IMR-90 (cell line): ENCODE results near the gene SURF1. TPM values are rescaled to one million over a fixed set of nuclear protein-coding genes. Genes with fewer than 3 reads are reported as not detected.

ENCODE experiments used
- ATAC-seq: fragments of 200-7000 bp; cut with Tn5 transposase; 2 replicates; pipeline ENCODE4 v1.9.1; 2020; ENCODE audit warnings: low read depth, mild to moderate bottlenecking, moderate library complexity
- BruUV-seq: library from RNA; stranded (reverse); fragments of 400-500 nt; replicated peaks from 2 replicates; lab custom pipeline; 2021; lab: Mats Ljungman, UMichigan
- CTCF ChIA-PET: fragments of 300-600 bp; formaldehyde crosslinking; extraction: SDS; loops from one replicate; lab custom pipeline; 2021; ENCODE audit warnings: antibody characterized with exemption; lab: Yijun Ruan, JAX
- POLR2A ChIA-PET: fragments of 300-600 bp; sonication (Branson Sonifier 250); formaldehyde crosslinking; loops from one replicate; lab custom pipeline; 2022; ENCODE audit warnings: antibody characterized with exemption; ENCODE audit not compliant: unreplicated experiment; lab: Charles Lee
- DNase-seq: peaks from one replicate; pipeline ENCODE4 v3.0.0; 2013
- H2AFZ ChIP-seq: replicated peaks from 2 replicates; pipeline ENCODE3; 2013; ENCODE audit warnings: low read length, mild to moderate bottlenecking; ENCODE audit not compliant: poor library complexity
- H2AK5ac ChIP-seq: 2 replicates; pipeline ENCODE4 v1.6.1; 2013; ENCODE audit warnings: low read depth, low read length, inconsistent platforms
- H2AK9ac ChIP-seq: replicated peaks from 2 replicates; pipeline ENCODE3; 2013; ENCODE audit warnings: mild to moderate bottlenecking, low read depth, low read length, moderate library complexity; ENCODE audit not compliant: poor library complexity
- H2BK120ac ChIP-seq: 2 replicates; pipeline ENCODE4 v1.6.1; 2013; ENCODE audit warnings: low read depth, low read length, inconsistent platforms
- H2BK15ac ChIP-seq: 3 replicates; pipeline ENCODE4 v1.6.1; 2013; ENCODE audit warnings: low read depth, low read length, inconsistent platforms
- H2BK20ac ChIP-seq: 2 replicates; pipeline ENCODE4 v1.6.1; 2013; ENCODE audit warnings: low read depth, mild to moderate bottlenecking, inconsistent platforms, low read length, moderate library complexity
- H2BK5ac ChIP-seq: 2 replicates; pipeline ENCODE4 v1.6.1; 2013; ENCODE audit warnings: mild to moderate bottlenecking, low read depth, low read length, inconsistent platforms; ENCODE audit not compliant: poor library complexity, severe bottlenecking
- H3K14ac ChIP-seq: replicated peaks from 2 replicates; pipeline ENCODE4 v1.6.1; 2013; ENCODE audit warnings: low read depth, low read length, inconsistent platforms
- H3K18ac ChIP-seq: 2 replicates; pipeline ENCODE4 v1.6.1; 2013; ENCODE audit warnings: low read depth, low read length, control low read depth
- H3K23ac ChIP-seq: 2 replicates; pipeline ENCODE4 v1.6.1; 2013; ENCODE audit warnings: low read depth, low read length, inconsistent platforms
- H3K27ac ChIP-seq: 2 replicates; pipeline ENCODE4 v1.5.1; 2013; ENCODE audit warnings: mild to moderate bottlenecking, control low read depth, low read length; ENCODE audit not compliant: insufficient read depth
- H3K27me3 ChIP-seq: 2 replicates; pipeline ENCODE4 v1.6.1; 2013; ENCODE audit warnings: low read length; ENCODE audit not compliant: control insufficient read depth, insufficient read depth
- H3K36me3 ChIP-seq: 2 replicates; pipeline ENCODE4 v1.6.1; 2013; ENCODE audit warnings: low read length, mixed read lengths; ENCODE audit not compliant: control insufficient read depth, insufficient read depth
- H3K4ac ChIP-seq: 2 replicates; pipeline ENCODE4 v1.6.1; 2013; ENCODE audit warnings: low read depth, low read length, inconsistent platforms
- H3K4me1 ChIP-seq: 2 replicates; pipeline ENCODE4 v1.6.1; 2013; ENCODE audit warnings: low read length, mixed read lengths; ENCODE audit not compliant: control insufficient read depth, insufficient read depth
- H3K4me2 ChIP-seq: 2 replicates; pipeline ENCODE4 v1.6.1; 2013; ENCODE audit warnings: low read depth, mild to moderate bottlenecking, control low read depth, low read length, moderate library complexity
- H3K4me3 ChIP-seq: 2 replicates; pipeline ENCODE4 v1.5.1; 2013; ENCODE audit warnings: low read depth, mild to moderate bottlenecking, control low read depth, low read length, moderate library complexity; ENCODE audit not compliant: insufficient read depth
- H3K56ac ChIP-seq: 2 replicates; pipeline ENCODE4 v1.6.1; 2013; ENCODE audit warnings: low read length, inconsistent platforms; ENCODE audit not compliant: insufficient read depth; ENCODE audit errors: extremely low read depth
- H3K79me1 ChIP-seq, 2 experiments: 2 replicates each; pipeline ENCODE4 v1.6.1; 2013; ENCODE audit warnings: low read length in 2 of 2, inconsistent platforms in 1 of 2, low read depth in 1 of 2
- H3K9ac ChIP-seq: 2 replicates; pipeline ENCODE4 v1.6.1; 2013; ENCODE audit warnings: low read depth, low read length, control low read depth
- H3K9me1 ChIP-seq: 2 replicates; pipeline ENCODE4 v1.6.1; 2013; ENCODE audit warnings: low read length, inconsistent platforms; ENCODE audit not compliant: insufficient read depth
- H3K9me3 ChIP-seq: 2 replicates; pipeline ENCODE4 v1.6.1; 2013; ENCODE audit warnings: low read length; ENCODE audit not compliant: control insufficient read depth, insufficient read depth
- H4K20me1 ChIP-seq: 2 replicates; pipeline ENCODE4 v1.6.1; 2013; ENCODE audit warnings: low read length, inconsistent platforms; ENCODE audit not compliant: insufficient read depth
- H4K5ac ChIP-seq: 2 replicates; pipeline ENCODE4 v1.6.1; 2013; ENCODE audit warnings: mild to moderate bottlenecking, low read depth, low read length, control low read depth
- H4K8ac ChIP-seq, 2 experiments: 2 replicates each; pipeline ENCODE4 v1.6.1; 2013; ENCODE audit warnings: low read depth in 2 of 2, low read length in 2 of 2, control low read depth in 1 of 2, inconsistent platforms in 1 of 2
- H4K91ac ChIP-seq: 2 replicates; pipeline ENCODE4 v1.6.1; 2013; ENCODE audit warnings: low read depth, low read length, inconsistent platforms; ENCODE audit not compliant: insufficient read depth
- RCOR1 ChIP-seq: IDR thresholded peaks from 2 replicates; pipeline ENCODE4 v1.6.1; 2012; ENCODE audit warnings: mild to moderate bottlenecking, low read length, improper control_type of control experiment; ENCODE audit not compliant: insufficient replicate concordance
- WGBS, 2 experiments: methylation state at CpG; one replicate each; pipeline versions ENCODE4 v1.1.5 to v1.1.7; 2013; ENCODE audit warnings: missing lambda C conversion rate in 2 of 2; ENCODE audit not compliant: insufficient read length in 1 of 2; ENCODE audit errors: extremely low coverage in 2 of 2; 5-methylcytosine and 5-hydroxymethylcytosine counted together
- dilution Hi-C: fragments of 300-500 bp; cut with HindIII; formaldehyde crosslinking; loops from one replicate; pipeline ENCODE4 v1.14.3; 2018; ENCODE audit warnings: low sequenced_read_pairs; ENCODE audit not compliant: unreplicated experiment
- in situ Hi-C: fragments of 300-500 bp; cut with MboI; formaldehyde crosslinking; loops from 3 replicates; pipeline ENCODE4 v1.14.3; 2019; ENCODE audit warnings: low sequenced_read_pairs, inconsistent platforms, mixed read lengths
- intact Hi-C: fragments of 100-400 bp; cut with micrococcal nuclease; formaldehyde crosslinking; loops from 2 replicates; pipeline ENCODE4 v1.10.0; 2022
- polyA plus RNA-seq, 3 experiments: library from polyadenylated mRNA; depleted of rRNA; stranded (reverse); fragments of >200 nt; gene quantifications; 2 replicates each; pipeline ENCODE4 v1.2.3, GENCODE V29; 2012; ENCODE audit warnings: low replicate concordance in 1 of 3
- total RNA-seq: library from RNA; depleted of rRNA; stranded (reverse); fragments of >200 nt; gene quantifications from 2 replicates; pipeline ENCODE4 v1.2.3, GENCODE V29; 2012
- TF ChIP-seq, protein P1 (sequence below): conservative IDR thresholded peaks from 2 replicates; pipeline ENCODE4 v1.5.1; 2012; ENCODE audit warnings: mild to moderate bottlenecking, low read depth, low read length, improper control_type of control experiment

SURF1 gene
- total and polyA plus RNA-seq, 2 of the 4 experiments (the other 2 are of a cell fraction) = 15.1 to 24.5 TPM

DNA sequence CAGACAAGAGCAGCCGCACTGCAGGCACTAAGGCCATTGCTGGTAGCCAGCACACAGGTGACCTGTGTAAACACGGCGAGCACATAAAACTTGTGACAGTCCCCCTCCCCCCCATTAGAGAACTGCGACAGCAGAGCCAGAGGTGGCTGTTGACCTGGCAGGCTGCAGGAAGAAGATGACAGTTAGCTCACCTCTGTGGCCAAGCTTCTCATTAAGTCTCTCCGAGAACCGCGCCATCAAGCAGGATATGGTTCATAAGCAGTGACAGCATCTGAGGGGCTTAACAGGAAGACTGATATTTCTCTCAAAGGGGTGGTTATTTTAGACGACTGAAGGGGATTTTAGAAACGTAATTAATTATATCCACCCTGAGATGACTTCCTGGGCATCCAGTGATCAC, 14.4 kb upstream of the SURF1 start:
- in situ Hi-C loops = no loop called here
- no peak overlapping the region for H2AK5ac ChIP-seq
- 100% methylated on average over 3 of the region's 9 CpGs; no CpG with 5 or more reads in 1 of the 2 experiments for WGBS, 2 experiments
- H3K4me2 ChIP-seq = no peak overlapping the region
- no peak overlapping the region for H2BK15ac ChIP-seq
- no TSS peak for BruUV-seq
- H3K4ac ChIP-seq = no peak overlapping the region
- H4K20me1 ChIP-seq = peaks cover 96% of the 10 kb centered on the region
- H3K18ac ChIP-seq = no peak overlapping the region
- H4K8ac ChIP-seq = no peak overlapping the region
- dilution Hi-C loops = no loop called here
- H3K9me1 ChIP-seq = peaks cover 32% of the 10 kb centered on the region
- ChIA-PET CTCF (no interaction called here), POLR2A (no interaction called here)
- H3K23ac ChIP-seq = no peak overlapping the region
- no peak overlapping the region for H3K27ac ChIP-seq
- no peak overlapping the region for H2BK20ac ChIP-seq
- no peak overlapping the region for H3K56ac ChIP-seq
- no peak overlapping the region for H2BK5ac ChIP-seq
- ATAC-seq (no peak), DNase-seq (no peak)
- no peaks in the 10 kb centered on the region for H3K27me3 ChIP-seq
- TF ChIP-seq, protein P1, sequence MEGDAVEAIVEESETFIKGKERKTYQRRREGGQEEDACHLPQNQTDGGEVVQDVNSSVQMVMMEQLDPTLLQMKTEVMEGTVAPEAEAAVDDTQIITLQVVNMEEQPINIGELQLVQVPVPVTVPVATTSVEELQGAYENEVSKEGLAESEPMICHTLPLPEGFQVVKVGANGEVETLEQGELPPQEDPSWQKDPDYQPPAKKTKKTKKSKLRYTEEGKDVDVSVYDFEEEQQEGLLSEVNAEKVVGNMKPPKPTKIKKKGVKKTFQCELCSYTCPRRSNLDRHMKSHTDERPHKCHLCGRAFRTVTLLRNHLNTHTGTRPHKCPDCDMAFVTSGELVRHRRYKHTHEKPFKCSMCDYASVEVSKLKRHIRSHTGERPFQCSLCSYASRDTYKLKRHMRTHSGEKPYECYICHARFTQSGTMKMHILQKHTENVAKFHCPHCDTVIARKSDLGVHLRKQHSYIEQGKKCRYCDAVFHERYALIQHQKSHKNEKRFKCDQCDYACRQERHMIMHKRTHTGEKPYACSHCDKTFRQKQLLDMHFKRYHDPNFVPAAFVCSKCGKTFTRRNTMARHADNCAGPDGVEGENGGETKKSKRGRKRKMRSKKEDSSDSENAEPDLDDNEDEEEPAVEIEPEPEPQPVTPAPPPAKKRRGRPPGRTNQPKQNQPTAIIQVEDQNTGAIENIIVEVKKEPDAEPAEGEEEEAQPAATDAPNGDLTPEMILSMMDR = no peak
- no peak for TF ChIP-seq RCOR1
- peaks cover 67% of the 10 kb centered on the region for H3K36me3 ChIP-seq
- H3K9me3 ChIP-seq = no peaks in the 10 kb centered on the region
- H3K14ac ChIP-seq = no peak overlapping the region
- H3K9ac ChIP-seq = no peak overlapping the region
- H3K4me1 ChIP-seq = peaks cover 12% of the 10 kb centered on the region
- H2AK9ac ChIP-seq = no peak overlapping the region
- no peak overlapping the region for H3K4me3 ChIP-seq
- H4K5ac ChIP-seq = no peak overlapping the region
- H2BK120ac ChIP-seq = no peak overlapping the region
- H2AFZ ChIP-seq = no peak overlapping the region
- no peak overlapping the region for H4K91ac ChIP-seq
- H3K79me1 ChIP-seq = peaks cover 13 to 60% of the 10 kb centered on the region in 2 experiments
- intact Hi-C loops = no loop called here
